UCSD-AML1 (cell line): ENCODE data around the gene RFPL1.
"Not testable (repeated sequence)": the region's sequence is repeated elsewhere in the genome, so short reads cannot be mapped to it uniquely, and the experiment has no call there.

Source experiments
- DNase-seq: peaks from one replicate; lab custom pipeline; 2025; ENCODE audit not compliant: unreplicated experiment; lab: John Stamatoyannopoulos, UW

The RFPL1 gene

DNA sequence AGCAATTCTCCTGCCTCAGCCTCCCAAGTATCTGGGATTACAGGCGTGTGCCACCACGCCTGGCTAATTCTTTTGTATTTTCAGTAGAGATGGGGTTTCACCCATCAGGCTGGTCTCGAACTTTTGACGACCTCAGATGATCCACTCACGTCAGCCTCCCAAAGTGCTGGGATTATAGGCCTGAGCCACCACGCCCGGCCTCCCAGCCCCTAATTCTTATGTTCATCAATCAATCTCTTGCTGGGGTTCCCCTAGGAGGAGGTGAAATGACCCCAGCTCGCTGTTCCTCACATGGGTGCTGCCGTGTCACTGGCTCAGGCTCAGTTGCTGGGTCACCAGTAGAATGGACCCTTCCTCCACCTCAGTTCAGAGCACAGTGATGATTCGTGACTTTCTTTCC lies at the start of gene RFPL1:
Gene RFPL1 (plus strand): TSS at position 301 of the 400 bp plus-strand sequence.
- DNase-seq: not testable (repeated sequence)

DNA sequence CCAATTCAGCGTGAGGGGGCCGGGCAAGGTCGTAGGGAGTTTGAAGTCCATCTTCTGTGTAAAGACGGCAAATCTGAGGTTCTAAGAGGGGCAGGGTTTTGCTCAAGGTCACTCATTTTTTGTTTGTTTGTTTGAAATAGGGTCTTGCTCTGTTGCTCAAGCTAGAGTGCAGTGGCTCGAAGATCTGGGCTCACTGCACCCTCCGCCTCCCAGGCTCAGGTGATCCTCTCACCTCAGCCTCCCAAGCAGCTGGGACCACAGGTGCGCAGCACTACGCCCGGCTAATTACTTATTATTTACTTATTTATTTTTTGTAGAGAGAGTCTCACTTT lies 49.7 kb upstream of the RFPL1 start:
- DNase-seq: no peak

- no peak for DNase-seq
Observed at GRCh38 chr22:29390270-29390669, 48.1 kb upstream of the RFPL1 start.

DNA sequence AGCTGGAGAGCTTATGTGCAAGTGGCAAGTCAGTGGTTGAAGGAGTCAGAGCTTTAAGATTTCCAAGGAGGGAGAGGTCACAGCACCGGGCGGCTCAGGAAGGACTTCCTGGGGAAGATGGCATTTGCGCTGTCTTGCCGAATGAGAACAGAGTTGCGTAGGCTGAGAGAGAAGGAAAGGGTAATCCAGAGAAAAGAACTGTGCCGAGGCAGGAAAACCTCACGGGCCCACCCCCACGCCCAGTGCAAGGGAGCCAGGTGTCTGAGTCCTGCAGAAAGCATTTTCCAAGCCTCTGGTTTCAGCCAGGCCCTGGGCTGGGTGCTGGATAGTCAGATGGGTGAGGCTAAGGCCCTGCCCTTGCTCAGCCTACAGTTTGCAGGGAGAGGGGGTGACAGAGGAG lies 46.8 kb upstream of the RFPL1 start:
- no peak for DNase-seq

- DNase-seq: no peak
Observed at GRCh38 chr22:29393019-29393608, 45.3 kb upstream of the RFPL1 start.

DNA sequence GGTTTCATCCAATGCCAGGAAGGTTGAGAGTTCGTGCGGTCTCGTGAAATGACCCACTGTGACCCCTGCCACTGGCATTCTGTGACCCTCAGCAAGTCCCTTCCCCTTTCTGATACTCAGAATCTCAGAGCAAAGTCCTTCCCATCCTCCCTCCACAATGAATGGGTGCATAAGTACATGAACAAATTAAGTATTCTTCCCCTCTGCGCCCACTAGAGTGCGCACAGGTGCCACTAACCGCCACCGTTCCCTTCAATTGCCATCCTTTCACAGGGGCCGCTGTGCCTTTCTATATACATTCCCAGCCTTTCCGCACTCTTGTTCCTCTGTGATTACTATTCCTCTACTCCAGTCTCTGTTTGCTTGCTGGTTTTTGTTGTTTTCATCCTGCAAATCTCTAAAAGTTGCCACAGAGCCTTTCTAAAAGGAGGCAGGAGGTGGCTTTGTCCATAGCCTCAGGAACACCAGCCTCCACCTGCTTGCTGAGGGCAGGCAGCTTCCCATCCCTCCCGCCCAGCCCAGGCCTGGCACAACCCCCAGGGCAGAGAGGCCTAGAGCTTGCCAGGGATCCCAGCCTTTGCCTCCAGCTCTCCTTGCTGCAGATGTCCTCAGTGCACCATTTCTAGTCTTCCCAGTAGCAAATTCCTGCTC lies 43.3 kb upstream of the RFPL1 start:
- DNase-seq: peak; percentile 69

DNA sequence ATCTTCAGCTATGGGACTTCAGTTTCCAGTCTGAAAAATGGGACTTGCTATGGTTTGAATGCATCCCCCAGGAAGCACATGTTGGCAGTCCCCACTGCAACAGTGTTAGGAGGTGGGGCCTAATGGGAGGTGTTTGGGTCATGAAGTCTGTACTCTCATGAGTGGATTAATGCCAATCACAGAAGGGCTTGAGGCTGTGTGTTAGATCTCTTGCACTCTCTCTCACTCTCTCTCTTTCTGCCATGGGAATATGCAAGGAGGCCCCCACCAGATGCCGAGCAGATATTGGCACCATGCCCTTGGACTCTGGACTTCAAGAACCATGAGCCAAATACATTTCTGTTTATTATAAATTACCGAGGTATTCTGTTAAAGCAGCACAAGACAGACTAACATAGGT lies 42.3 kb upstream of the RFPL1 start:
- DNase-seq: no peak

- no peak for DNase-seq
Observed at GRCh38 chr22:29397791-29398190, 40.6 kb upstream of the RFPL1 start.

GRCh38 chr22:29400576-29400975 lies 37.8 kb upstream of the RFPL1 start:
- no peak for DNase-seq

DNA sequence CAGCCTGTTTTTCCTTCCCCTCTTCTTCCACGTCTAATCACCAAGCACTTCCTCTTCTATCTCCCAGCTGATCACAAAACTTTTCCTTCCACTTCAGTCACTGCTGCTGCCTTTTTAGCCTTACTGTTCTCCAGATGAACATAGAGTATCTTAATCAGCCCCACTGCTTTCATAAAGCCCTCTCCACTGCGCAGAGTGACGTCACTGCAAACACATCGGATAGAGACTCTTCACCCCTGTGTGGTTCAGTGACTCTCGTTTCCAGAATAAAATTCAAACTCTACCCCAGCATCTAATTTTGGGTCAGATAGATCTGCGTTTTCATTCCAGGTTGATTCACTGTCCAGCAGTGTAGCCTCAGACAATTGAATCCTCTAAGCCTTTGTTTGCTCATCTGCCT lies 36.8 kb upstream of the RFPL1 start:
- DNase-seq: not testable (repeated sequence)

GRCh38 chr22:29408940-29409339 lies 29.4 kb upstream of the RFPL1 start:
- DNase-seq: no peak

GRCh38 chr22:29411569-29412211 lies 26.7 kb upstream of the RFPL1 start:
- not testable (repeated sequence) for DNase-seq

DNA sequence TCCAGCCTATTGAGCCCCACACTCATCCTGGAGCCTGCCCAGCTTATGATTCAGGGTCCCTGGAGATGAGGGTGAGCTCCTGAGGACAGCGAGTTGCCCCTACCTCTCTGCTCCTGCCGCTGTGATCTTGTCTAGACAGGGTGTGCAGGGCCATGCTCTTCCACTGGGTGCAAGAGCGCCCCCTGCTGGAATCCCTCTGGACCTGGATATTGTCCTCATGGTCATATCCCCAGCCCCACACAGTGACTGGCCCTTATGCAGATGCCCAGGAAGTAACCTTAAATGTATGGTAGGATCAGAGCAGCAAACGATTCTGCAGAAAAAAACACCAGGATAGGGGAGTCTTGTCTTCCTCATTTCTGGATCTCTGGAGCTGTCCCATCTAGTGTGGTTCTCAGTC lies 25.6 kb upstream of the RFPL1 start:
- DNase-seq: peak; percentile 33

DNA sequence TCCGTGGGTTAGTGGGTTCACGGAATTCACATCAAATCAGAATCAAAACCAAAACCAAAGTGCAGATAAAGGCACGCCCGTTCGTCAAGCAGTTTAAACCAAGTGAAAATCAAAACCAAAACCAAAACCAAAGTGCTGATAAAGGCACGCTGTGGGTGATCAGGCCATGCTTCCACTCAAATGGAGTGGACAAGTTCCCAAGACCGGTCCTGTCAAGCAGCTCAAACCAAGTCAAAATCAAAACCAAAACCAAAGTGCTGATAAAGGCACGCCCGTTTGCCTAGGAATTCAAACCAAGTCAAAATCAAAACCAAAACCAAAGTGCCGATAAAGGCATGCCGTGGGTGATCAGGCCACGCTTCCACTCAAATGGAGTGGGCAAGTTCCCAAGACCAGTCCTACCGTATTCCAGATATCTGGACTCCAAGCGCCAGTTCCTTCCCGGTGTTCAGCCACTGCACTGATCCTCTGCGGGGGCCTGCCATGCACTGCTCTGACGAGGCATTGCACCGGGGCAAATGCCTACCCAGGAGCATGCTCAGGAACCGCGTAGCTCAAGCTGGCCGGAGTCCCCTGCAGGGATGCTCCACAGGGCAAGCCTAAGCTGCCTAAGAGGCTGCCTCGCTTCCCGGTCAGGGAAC lies 23.3 kb upstream of the RFPL1 start:
- DNase-seq: not testable (repeated sequence)

GRCh38 chr22:29418704-29419103 lies 19.7 kb upstream of the RFPL1 start:
- DNase-seq: not testable (repeated sequence)

DNA sequence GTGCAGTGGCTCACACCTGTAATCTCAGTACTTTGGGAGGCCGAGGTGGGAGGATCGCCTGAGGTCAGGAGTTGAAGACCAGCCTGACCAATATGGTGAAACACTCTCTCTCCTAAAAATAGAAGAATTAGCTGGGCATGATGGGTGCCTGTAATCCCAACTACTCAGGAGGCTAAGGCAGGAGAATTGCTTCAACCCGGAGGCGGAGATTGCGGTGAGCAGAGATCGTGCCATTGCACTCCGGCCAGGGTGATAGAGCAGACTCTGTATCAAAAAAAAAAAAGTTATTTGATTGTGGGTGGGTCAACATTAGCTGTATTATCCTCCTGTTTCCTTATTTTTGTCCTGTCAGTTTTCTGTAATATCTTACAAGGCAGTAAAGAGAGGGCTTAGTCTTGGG lies 11.9 kb upstream of the RFPL1 start:
- no peak for DNase-seq

- no peak for DNase-seq
Observed at GRCh38 chr22:29427176-29427760, 11.1 kb upstream of the RFPL1 start.

GRCh38 chr22:29431986-29432385 lies 6.4 kb upstream of the RFPL1 start:
- DNase-seq: no peak

GRCh38 chr22:29433856-29434255 lies 4.5 kb upstream of the RFPL1 start:
- no peak for DNase-seq

DNA sequence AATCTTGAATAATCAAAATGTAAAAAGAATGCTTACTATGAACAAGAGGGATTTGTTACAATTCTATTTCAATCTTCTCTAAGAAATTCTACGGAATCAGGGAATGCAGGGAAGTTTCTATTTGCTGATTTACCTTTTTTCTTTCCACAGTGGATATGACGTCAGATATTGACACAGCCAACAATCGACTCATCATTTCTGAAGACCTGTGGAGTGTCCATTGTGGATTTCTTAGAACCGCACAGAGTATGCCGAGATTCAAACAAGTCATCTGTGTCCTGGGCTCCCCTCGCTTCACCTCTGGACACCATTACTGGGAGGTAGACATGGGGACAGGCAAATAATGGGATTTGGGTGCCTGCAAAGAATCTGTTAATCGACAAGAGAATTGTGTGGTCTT lies 4.1 kb upstream of the RFPL1 start:
- no peak for DNase-seq

DNA sequence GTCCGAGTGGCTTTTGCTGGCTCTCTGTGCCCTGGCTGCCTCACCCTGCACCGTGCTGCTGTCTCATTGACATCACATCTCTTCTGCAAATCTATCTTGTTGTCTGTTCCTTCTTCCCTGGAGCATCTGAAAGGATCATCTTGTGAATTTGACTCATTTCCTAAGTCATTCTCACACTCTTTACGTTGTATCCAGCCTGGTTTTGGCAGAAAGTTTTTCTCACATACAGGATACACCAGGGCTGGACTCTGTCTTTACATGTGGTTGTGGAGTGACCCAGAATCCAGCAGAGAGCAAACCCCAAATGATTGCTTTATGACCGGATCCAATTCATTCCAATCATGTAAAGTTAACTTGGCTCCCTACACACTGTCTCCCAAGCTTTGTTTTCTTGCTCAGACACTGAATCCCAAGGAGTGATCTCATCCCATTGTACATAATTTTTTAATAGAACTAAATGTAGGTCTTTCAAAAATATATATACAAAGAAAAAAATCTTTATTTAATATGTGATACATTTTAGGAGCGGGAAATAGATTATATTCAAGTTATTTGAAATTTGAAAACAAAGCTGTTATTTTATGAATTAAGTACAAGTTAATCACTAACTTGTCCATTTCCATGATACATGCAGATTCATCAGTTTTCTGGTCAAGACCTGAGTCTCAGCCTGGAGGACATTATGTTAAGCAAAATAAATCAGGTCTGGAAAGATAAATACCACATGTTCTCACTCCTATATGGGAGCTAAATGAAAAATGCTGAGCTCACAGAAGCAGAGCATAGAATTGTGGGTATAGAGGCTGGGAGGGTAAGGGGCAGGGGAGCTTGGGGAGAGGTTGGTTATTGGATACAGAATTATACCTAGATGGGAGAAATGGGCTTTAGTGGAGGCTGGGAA lies 2.9 kb upstream of the RFPL1 start:
- no peak for DNase-seq
